HG03378 (cell line): ENCODE measurements around the gene GLRX.

Source experiments
- ATAC-seq: cut with Tn5 transposase; IDR thresholded peaks from one replicate; pipeline ENCODE4 v1.9.1; 2021; ENCODE audit warnings: mild to moderate bottlenecking, moderate library complexity; ENCODE audit not compliant: unreplicated experiment

Gene GLRX

DNA sequence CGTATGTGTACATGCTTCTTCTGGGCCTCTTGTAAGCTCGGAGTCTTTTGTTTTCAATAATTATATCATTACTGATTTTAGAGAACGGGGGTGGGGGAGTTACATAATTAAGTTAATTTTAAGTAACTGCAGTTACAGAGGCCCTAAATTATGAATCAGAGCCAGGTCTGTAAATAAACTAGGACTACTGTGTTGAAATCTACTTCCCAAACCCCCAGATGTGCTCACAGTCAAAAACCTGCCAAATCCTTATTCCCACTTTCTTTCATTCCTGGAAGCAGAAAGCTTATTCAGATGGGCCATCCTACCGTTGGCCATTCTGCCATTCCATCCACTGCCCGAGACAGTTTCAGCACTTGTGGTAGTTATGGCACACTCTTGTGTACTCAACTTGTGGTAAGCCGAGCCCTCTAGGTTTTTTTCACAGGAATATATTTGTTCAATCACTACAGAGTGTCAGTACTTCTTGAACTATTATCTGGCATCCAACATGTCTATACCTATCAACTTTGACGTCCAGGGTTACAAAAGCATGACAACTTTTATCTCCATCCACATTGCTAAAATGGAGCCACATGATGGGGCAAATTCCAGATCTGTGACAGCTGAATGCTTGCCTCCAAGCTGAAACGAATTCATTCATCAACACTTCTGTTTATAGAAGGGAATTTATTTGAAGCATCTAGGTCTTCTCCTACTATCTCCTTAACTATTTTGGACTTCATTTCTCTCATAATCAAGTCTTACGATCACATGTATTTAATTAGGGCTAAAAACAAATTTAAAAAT, 37.8 kb downstream of the GLRX start:
- no peak for ATAC-seq

DNA sequence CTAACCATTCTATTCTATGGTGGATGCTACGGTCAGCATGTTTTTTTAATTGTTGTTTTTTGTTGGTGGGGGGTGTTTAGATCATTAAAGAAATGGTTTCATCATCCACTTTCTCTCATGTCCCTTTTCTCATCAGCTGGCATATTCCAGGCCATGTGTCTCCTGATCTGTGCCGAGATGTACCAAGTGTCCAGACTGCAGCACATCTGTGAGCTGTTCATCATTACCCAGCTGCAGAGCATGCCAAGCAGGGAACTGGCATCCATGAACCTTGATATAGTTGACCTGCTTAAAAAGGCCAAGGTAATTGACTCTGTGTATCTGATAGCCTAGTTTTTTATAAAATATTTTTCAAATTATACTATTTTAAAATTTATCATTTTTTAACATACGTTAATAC, 38.9 kb downstream of the GLRX start:
- ATAC-seq = no peak

DNA sequence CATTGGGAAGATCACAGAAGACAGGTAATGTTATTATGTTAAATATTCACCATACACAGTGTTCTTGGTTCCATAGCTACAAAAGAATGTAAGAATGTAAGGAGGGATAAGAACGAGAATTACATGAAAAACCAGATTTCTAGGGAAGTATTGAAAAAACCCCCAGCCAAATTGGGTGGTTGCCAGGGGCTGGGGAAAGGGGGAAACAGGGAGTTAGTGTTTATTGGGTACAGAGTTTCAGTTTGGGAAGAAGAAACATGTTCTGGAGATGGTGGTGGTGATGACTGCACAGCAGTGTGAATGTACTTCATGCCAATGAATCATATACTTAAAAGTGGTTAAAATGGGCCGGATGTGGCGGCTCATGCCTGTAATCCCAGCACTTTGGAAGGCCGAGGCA, 40.3 kb downstream of the GLRX start:
- ATAC-seq = no peak

DNA sequence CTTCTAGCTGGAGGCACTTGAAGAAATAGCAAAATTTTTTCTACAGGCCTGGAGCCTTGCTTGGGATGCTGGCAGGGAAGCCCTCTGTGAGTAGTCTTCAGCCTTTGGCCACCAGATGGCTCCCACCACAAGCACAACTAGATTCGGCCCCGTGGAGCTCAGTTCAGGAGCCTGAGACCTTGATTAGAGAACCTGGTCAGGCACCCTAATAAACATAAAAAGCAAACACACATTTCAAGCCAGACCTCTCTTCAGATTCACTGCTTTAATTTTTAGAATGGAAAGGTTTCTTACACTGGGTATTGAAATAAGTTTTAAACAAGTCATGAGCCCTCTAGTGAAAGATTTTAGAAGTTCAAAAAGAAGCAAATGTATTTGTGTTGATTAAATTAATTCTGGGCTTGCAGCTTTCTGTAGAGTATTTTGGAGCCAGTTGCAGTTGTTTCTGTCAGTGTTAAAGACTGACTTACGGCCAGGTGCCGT, 41.4 kb downstream of the GLRX start:
- ATAC-seq = peak; percentile 93

DNA sequence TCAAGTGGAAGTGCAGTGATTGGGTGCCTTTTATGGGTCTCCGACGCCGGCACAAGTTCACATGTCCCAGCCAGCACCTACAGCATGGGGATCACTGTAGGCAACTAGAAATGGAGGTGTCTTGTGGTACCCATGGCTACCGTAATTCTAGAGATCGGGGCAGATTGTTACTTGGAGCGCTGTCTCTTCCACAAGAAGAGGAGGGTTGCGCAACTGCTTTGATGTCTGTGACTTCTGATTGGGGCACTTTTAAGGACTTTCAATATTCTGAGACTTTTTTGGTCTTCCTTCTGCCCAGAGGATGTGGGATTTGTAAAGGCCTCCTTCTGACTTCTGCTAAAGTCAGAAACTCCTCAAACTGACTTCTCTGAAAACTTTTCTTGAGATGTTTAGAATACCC, 41.9 kb downstream of the GLRX start:
- ATAC-seq = no peak

DNA sequence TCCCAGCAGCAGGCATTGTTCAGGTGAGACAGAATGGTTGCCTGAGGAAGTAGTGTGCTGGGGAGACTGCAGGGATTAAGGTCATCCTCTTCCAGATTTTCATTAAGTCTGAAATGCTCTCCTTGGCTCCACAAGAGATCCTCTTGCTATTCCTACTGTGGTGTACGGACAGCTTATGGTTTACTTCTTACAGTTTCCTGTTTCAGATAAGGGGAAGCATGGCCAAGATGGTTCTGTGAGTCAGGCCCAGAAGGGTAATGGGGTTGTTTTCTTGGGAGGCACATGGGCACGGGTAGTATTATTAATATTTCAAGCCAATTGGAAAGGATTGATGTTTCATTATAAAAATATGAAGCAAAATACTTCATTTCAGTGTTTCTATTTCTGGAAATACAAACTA, 42.9 kb downstream of the GLRX start:
- no peak for ATAC-seq

DNA sequence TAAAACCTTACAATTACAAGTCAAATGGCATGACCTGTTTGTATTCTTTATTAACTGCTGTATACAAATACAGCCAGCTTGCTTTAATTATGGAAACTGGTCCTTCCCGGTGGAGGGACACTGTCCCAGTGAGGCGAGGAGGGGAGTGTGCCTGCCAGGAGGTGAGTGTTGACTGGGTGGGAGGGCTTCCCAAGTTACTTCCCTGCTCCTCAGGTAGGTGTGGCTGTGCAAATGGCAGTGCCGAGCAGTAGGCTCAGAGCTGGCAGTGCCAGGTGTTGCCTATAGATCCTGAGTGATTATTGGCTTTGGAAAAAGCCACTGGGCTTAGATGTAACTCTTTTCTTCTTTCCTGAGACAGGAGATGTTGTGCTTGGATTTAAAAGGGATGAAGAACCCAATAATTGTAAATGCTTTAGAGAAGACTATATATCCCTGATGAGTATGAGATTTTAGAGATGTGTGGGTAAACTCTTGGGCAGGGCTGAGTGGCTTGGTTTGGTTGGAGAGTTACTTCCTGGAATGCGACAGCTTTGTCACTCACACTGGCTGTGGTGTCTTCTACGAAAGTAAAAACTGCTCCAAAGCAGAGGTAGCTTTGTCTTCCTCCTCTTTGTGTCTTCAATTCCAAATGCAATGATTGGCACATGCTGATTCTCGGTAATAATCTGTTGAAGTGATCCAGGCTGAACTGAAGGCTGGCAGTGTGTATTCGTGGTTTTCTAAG, 43.7 kb downstream of the GLRX start:
- ATAC-seq = no peak

DNA sequence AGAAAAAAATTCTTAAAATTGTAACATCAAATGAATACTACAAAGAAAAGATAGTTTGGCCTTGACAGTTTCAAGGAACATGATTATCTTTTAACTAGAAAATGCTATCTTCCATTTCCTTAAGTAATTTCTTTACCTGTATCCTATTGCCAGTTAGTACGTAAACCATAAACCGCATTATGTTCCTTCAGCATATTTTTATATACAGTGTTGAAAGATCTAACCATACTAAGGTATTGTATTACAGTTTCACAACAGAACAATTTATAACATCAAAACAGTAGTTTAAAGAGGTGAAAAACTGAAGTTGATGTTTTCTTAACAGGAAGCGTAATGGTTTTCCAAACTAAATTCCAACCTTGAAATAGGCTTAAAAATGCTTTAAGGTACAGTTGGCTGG, 45.1 kb downstream of the GLRX start:
- no peak for ATAC-seq

DNA sequence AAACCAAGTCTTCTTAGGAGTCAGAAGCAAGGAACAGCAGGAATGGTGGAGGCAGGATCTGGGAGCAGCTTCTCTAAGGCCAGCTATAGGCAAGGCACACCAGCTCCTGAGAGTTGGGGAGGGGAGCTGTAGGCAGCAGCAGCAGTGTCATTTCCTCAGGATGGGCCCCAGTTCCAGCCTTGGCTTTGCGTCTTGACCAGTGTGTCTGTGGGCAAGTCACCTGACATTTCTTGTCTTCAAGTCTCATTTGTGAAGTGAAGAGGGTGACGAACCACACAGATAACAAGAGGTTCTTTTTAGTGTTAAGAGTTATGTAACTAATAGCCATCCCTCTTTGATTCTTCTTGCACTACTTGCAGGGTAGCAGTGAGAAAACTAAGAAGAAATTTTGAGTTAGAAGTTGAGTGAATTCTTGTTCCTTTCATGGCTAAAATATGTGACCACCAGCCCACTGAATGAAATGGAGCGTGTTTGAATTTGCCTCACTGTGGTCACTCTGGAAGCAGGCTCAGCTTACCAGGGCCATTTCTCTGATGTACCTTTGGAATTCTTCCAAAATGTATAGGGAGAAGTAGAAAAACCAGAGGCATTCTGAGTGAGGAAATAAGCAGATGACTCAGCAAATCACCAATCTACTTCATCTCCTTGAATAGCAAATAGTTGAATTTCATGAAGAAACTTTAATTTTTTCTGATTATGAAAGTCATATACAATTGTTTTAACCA, 49.0 kb downstream of the GLRX start:
- no peak for ATAC-seq

DNA sequence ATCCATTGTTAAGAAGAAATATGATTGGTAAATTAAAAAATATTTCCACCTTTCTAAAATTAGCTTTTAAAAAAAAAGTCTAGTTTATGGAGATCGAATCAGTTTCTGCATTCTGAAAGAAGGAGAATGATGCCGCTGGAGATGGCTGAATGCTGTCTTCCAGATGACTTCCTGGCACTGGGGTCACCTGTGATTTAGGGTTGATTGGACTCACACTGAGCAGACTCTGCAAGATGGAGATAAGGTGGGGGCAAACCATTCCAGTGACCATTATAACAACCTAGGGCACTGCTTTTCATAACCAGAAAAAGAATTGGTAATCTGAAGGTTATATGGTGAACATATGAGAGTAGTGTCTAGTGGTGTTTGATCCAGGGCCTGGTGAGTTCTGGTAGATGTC, 50.6 kb downstream of the GLRX start:
- no peak for ATAC-seq

DNA sequence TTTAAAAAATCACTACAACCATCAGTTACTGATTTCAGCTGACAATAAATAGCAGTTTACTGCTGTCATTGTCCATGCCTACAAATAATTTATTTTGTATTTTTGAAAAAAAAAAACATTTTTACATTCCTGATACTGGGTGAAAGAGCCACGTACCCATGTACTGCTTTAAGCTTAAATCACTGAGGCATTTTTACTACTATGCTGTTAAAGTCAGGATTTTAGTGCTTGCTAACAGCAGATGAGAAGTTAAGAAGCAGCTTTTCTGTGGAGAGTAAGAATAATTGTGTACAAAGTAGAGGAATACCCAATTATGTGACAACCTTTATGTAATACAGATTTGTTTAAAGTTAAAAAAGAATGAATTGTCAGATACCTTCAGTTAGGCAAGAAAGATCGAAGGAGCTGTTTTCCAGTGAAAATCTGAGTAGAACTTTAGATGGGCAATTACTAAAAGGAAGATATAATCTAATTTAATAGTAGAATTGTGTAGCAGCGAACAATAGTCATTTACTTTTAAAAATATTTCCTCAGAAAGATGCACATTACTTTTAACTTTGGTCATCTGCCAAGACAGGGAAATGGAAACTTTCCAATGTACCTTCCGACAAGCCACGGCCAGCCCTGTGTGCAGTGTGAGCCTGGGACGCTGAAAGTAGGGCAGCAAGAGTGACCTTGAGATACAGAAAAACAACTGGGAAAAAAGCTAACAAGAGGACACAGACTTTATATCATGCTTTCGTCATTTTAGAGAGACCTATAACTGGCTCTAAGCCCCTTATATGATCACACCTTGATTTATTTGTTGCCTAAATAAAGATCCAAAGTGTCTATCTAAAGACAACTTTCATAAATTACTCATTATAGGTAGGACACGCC, 51.5 kb downstream of the GLRX start:
- no peak for ATAC-seq

DNA sequence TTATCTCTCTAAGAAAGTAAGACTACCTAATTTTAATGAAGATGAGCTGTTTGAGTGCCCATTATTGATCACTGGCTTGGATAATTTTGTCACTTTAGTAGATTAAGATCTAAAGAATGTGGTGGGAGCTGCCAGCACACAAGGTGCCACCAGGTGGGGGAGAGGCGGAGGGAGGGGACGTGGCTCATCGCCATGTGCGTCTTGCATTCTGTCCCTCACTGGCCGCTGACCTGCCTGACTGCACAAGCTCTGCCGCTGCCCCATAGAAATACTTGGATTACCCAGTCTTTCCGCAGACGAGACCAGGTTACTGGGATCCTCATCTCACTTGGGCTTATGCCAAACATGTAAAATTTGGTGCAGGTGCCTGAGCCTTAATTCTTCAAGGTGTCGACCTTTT, 53.8 kb downstream of the GLRX start:
- ATAC-seq = no peak

DNA sequence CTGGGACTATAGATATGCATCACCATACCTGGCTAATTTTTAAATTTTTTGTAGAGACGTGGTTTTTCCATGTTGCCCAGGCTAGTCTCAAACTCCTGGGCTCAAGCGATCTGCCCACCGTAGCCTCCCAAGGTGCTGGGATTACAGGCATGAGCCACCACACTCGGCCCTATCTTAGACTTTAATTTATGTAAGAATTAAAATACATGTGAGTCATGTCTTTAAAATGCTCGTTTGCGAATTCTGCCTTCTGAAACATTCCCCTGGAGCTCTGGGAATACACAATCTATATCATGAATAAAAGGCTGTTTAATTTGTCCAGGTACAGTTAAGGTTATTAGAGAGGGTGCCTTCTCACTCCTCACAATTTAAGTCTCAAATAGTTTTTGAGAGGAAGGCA, 58.6 kb downstream of the GLRX start:
- ATAC-seq = no peak
